ENCODE measurements around the gene APEH. TPM values are rescaled to one million over a fixed set of nuclear protein-coding genes. Genes with fewer than 3 reads are reported as not detected.

APEH gene
- total RNA-seq, 2 donors from 2014 or later: 58.7 to 67.7 TPM

DNA sequence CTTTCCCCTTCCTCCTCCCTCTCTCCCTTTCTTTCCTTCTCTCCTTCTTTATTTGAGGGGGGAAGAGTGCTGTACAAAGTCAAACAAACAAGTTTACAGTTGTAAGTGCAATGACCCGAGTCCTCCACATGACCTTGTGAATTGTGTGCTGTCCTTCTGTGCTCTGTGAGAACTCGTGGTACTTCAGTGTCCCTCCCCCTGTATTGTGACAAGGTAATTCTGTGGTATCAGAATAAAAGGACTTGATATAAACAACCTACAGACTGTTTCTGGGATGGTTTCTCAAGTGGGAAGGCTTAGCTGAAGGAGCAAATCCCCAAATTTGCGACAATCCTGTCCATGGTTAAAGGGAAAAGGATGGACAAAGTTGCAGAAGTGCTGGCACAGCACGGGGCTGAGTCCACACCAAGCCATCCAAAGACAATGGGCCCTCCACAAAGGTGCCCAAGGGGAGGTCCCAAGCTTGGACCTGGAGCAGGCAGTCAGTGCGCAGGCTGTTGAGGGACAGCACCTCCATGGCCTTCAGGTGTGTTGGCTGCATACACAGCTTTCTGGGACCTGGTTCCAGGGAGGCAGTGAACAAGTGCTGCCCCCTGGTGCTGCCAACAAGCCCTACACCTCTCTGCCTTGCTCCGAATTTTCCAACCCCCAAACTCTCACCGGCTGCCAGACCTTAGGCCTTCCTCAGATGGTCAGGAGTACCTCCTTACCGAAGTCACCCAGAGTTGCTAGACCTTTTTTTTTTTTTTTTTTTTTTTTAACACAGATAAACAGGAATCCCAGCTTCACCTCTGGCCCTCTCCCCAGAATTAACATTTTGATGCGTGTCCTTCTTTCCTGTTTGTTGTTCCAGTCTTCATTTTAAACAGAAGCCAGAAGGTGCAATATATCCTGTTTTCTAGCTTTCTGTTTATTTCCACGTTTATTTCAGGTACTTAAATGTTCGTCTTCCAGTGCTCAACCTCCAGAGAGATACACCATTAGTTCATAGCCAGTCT lies 2.6 kb upstream of the APEH start:
- peaks cover 40% of the 10 kb centered on the region for H3K4me1 ChIP-seq
- intact Hi-C loops (cut with DNase I): no loop called here
- no peak overlapping the region for H3K27ac ChIP-seq
- H3K27me3 ChIP-seq: no peaks in the 10 kb centered on the region
- DNase-seq (peak; percentile 84 to 87 (median 84)), ATAC-seq (peak; percentile 48)
- no peak overlapping the region for H3K4me3 ChIP-seq
- H3K9me3 ChIP-seq: no peaks in the 10 kb centered on the region
- 25 to 30% methylated on average over 10 to 11 of the region's 11 CpGs for WGBS, 2 donors
- TF ChIP-seq POLR2A (IDR thresholded peaks at IDR 0.05): no peak
- TF ChIP-seq, protein P1, sequence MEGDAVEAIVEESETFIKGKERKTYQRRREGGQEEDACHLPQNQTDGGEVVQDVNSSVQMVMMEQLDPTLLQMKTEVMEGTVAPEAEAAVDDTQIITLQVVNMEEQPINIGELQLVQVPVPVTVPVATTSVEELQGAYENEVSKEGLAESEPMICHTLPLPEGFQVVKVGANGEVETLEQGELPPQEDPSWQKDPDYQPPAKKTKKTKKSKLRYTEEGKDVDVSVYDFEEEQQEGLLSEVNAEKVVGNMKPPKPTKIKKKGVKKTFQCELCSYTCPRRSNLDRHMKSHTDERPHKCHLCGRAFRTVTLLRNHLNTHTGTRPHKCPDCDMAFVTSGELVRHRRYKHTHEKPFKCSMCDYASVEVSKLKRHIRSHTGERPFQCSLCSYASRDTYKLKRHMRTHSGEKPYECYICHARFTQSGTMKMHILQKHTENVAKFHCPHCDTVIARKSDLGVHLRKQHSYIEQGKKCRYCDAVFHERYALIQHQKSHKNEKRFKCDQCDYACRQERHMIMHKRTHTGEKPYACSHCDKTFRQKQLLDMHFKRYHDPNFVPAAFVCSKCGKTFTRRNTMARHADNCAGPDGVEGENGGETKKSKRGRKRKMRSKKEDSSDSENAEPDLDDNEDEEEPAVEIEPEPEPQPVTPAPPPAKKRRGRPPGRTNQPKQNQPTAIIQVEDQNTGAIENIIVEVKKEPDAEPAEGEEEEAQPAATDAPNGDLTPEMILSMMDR (IDR thresholded peaks at IDR 0.05): peak; percentile 64 to 97 (median 93)
- no peaks in the 10 kb centered on the region for H3K36me3 ChIP-seq (replicated peaks in 1 of 2; ENCODE audit: insufficient read depth in 1 of 2, low read depth in 2 of 2)

DNA sequence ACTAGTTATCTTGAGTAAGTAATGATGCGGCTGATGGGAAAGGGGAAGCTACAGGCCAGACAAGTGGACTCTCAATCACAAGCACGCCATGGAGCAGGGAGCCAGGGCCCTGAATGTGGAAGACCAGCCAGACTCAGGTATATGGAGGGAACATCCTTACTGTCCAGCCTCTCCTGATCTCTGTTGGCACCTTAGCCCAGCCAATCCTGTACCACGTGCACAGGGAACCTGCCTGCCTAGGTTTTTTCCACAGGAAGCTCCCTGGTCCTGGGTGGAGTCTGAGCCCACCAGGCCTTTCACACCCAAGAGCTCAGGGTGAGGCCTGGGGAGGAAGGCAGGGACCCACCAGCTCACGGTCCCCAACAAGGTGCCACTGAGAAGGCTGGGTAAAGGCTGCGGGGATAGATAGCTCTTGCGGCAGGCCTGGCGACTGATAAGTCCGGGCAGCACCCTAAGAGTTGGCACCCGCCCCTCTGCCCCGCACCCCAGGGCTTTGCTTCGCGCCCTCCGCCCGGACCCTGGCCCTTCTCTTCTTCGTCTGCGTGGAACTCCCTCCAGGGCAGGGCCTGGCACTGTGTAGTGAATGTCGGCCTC lies 933 bp upstream of the APEH start:
- no peak for DNase-seq

DNA sequence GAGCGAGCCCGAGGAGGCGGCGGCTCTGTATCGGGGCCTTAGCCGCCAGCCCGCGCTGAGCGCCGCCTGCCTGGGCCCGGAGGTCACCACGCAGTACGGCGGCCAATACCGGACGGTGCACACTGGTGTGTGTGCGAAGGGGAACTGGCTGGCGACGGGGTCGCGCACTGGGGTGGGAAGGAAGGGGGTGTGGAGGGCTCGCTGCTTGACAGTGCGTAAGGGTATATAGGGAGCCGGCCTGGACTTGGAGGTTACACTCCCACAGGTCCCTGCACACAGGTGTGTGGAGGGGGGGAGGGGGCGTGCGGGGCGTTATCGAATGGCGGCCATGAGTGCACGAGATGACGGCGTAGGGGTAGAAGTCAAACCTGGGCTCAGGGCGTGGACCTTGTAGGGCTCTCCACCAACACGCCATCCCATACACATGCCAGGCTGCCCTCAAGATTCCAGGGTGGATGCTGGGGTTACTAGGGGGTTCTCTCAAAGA lies 389 bp downstream of the APEH start:
- Histone ChIP-seq H3K36me3 (replicated peaks in 1 of 2; ENCODE audit: insufficient read depth in 1 of 2, low read depth in 2 of 2) (peaks cover 0 to 13% of the 10 kb centered on the region in 2 donors), H3K4me3 (peak overlapping the region; percentile 59 to 98), H3K27me3 (no peaks in the 10 kb centered on the region), H3K27ac (peak overlapping the region; percentile 90 to 96 (median 92)), H3K9me3 (no peaks in the 10 kb centered on the region), H3K4me1 (peaks cover 28% of the 10 kb centered on the region)
- no peak for DNase-seq
- intact Hi-C loops (cut with DNase I): no loop called here
- peak; percentile 21 for ATAC-seq
- TF ChIP-seq POLR2A (IDR thresholded peaks at IDR 0.05): no peak
- TF ChIP-seq, protein P1 (IDR thresholded peaks at IDR 0.05): peak in 1 of 7 experiments; percentile 27
- WGBS, 2 donors: 3 to 7% methylated on average over 25 to 34 of the region's 34 CpGs

More for the DNA sequence above, 933 bp upstream of the APEH start:
- Histone ChIP-seq H3K4me3 (peak overlapping the region; percentile 59 to 98), H3K36me3 (replicated peaks in 1 of 2; ENCODE audit: insufficient read depth in 1 of 2, low read depth in 2 of 2) (peaks cover 0 to 2% of the 10 kb centered on the region in 2 donors), H3K27me3 (no peaks in the 10 kb centered on the region), H3K9me3 (no peaks in the 10 kb centered on the region), H3K27ac (peak overlapping the region; percentile 90 to 96 (median 92)), H3K4me1 (peaks cover 40% of the 10 kb centered on the region)
- intact Hi-C loops (cut with DNase I): no loop called here
- TF ChIP-seq, protein P1 (IDR thresholded peaks at IDR 0.05): no peak
- no peak for TF ChIP-seq POLR2A (IDR thresholded peaks at IDR 0.05)
- no peak for ATAC-seq
- 16 to 52% methylated on average over 4 to 17 of the region's 17 CpGs for WGBS, 2 donors

DNA sequence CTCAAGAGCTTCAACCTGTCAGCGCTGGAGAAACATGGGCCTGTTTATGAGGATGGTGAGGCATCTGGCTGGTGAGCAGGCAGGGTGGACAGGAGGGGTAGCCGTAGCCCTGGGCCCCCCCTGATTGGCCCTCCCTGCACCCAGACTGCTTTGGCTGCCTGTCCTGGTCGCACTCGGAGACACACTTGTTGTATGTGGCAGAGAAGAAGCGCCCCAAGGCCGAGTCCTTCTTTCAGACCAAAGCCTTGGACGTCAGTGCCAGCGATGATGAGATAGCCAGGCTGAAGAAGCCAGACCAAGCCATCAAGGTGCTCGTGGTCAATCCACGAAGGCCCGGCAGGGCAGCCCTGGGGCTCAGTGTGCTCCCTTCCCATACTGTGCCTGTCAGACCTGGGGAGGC lies 1.8 kb downstream of the APEH start:
- Histone ChIP-seq H3K4me1 (peaks cover 28% of the 10 kb centered on the region), H3K36me3 (replicated peaks in 1 of 2; ENCODE audit: insufficient read depth in 1 of 2, low read depth in 2 of 2) (peaks cover 0 to 20% of the 10 kb centered on the region in 2 donors), H3K27ac (no peak overlapping the region), H3K4me3 (no peak overlapping the region), H3K27me3 (no peaks in the 10 kb centered on the region), H3K9me3 (no peaks in the 10 kb centered on the region)
- no peak for DNase-seq
- TF ChIP-seq, protein P1 (IDR thresholded peaks at IDR 0.05): no peak
- no peak for TF ChIP-seq POLR2A (IDR thresholded peaks at IDR 0.05)
- intact Hi-C loops (cut with DNase I): loop anchor here (5.0 kb wide), 1 partner anchor 139 kb away; no protein-coding TSS in a partner anchor
- no peak for ATAC-seq
- WGBS, 2 donors: 87% methylated on average over 11 of the region's 11 CpGs; no CpG with 5 or more reads in 1 of the 2 donors

All from body of pancreas (tissue), 4 donors.